Caco-2 (cell line): ENCODE data around the gene OPTC. TPM values are rescaled to one million over a fixed set of nuclear protein-coding genes. Genes with fewer than 3 reads are reported as not detected.

Experiments used
- BruUV-seq: library from RNA; stranded (reverse); fragments of 400-500 nt; replicated peaks from 2 replicates; lab custom pipeline; 2021; lab: Mats Ljungman, UMichigan
- CTCF ChIA-PET: fragments of 300-600 bp; sonication (Branson Sonifier 250); formaldehyde crosslinking; loops from one replicate; lab custom pipeline; 2022; ENCODE audit warnings: antibody characterized with exemption; lab: Charles Lee
- POLR2A ChIA-PET: fragments of 300-600 bp; sonication (Branson Sonifier 250); formaldehyde crosslinking; loops from one replicate; lab custom pipeline; 2022; ENCODE audit warnings: antibody characterized with exemption; lab: Charles Lee
- DNase-seq, 2 experiments: peaks; one replicate each; pipeline versions ENCODE4 v3.0.0 to v3.0.0-alpha.2; 2020 to 2022
- H3K27me3 ChIP-seq: replicated peaks from 2 replicates; pipeline ENCODE4 v1.6.0; 2011; ENCODE audit warnings: low read length; ENCODE audit not compliant: control insufficient read depth, insufficient read depth
- H3K36me3 ChIP-seq: 2 replicates; pipeline ENCODE4 v1.5.1; 2011; ENCODE audit warnings: low read length; ENCODE audit not compliant: control insufficient read depth, insufficient read depth
- H3K4me1 ChIP-seq: fragments of 250-450 bp; sonication (Bioruptor Pico); 2 replicates; pipeline ENCODE4 v1.5.1; 2020; ENCODE audit warnings: mild to moderate bottlenecking
- H3K4me3 ChIP-seq: 2 replicates; pipeline ENCODE4 v1.5.1; 2011; ENCODE audit warnings: low read depth, mild to moderate bottlenecking, control low read depth, low read length
- H3K9me3 ChIP-seq: fragments of 250-450 bp; sonication (Bioruptor Pico); 2 replicates; pipeline ENCODE4 v1.5.1; 2020; ENCODE audit warnings: mild to moderate bottlenecking, moderate library complexity
- H3K27ac Mint-ChIP-seq: one replicate; pipeline ENCODE4 v1.8.0; 2022; ENCODE audit warnings: mixed read lengths; ENCODE audit not compliant: unreplicated experiment
- H3K27me3 Mint-ChIP-seq: one replicate; pipeline ENCODE4 v1.8.0; 2022; ENCODE audit warnings: mixed read lengths; ENCODE audit not compliant: insufficient read depth, unreplicated experiment
- H3K36me3 Mint-ChIP-seq: one replicate; pipeline ENCODE4 v1.8.0; 2022; ENCODE audit warnings: mild to moderate bottlenecking, mixed read lengths; ENCODE audit not compliant: insufficient read depth, unreplicated experiment
- H3K4me1 Mint-ChIP-seq: one replicate; pipeline ENCODE4 v1.8.0; 2022; ENCODE audit warnings: low read depth, mixed read lengths; ENCODE audit not compliant: unreplicated experiment
- H3K4me3 Mint-ChIP-seq: one replicate; pipeline ENCODE4 v1.8.0; 2022; ENCODE audit warnings: mild to moderate bottlenecking, moderate library complexity, mixed read lengths; ENCODE audit not compliant: unreplicated experiment
- H3K9me3 Mint-ChIP-seq: one replicate; pipeline ENCODE4 v1.8.0; 2022; ENCODE audit warnings: mixed read lengths; ENCODE audit not compliant: unreplicated experiment
- CTCF ChIP-seq, 2 experiments: fragments of 200-600 bp in 1 of 2; IDR thresholded peaks; 1 replicate in 1 of 2; 2 replicates in 1 of 2; pipeline versions ENCODE4 v1.5.1 to v1.8.0; 2011 to 2022; ENCODE audit warnings: antibody characterized with exemption in 1 of 2, control low read depth in 1 of 2, inconsistent platforms in 1 of 2, low read depth in 1 of 2, low read length in 1 of 2, mild to moderate bottlenecking in 1 of 2, moderate library complexity in 1 of 2; ENCODE audit not compliant: insufficient read depth in 1 of 2, severe bottlenecking in 1 of 2, unreplicated experiment in 1 of 2
- intact Hi-C: fragments of 100-400 bp; cut with micrococcal nuclease; formaldehyde crosslinking; loops from one replicate; pipeline ENCODE4 v1.10.0; 2022; ENCODE audit not compliant: unreplicated experiment
- total RNA-seq: library from RNA; stranded (reverse); gene quantifications from 2 replicates; pipeline ENCODE4 v1.2.3, GENCODE V29; 2022

The OPTC gene
- total RNA-seq, 1 experiment from 2014 or later, result not detected

GRCh38 chr1:203468326-203468725, 25.6 kb upstream of the OPTC start:
- Mint-ChIP-seq H3K27ac (no peak overlapping the region), H3K36me3 (no peaks in the 10 kb centered on the region), H3K4me3 (no peak overlapping the region), H3K9me3 (no peaks in the 10 kb centered on the region), H3K27me3 (peaks cover 7% of the 10 kb centered on the region), H3K4me1 (no peaks in the 10 kb centered on the region)
- no peaks in the 10 kb centered on the region for H3K4me1 ChIP-seq
- no peak for DNase-seq
- H3K36me3 ChIP-seq, result no peaks in the 10 kb centered on the region
- H3K9me3 ChIP-seq, result no peaks in the 10 kb centered on the region
- no peak for TF ChIP-seq CTCF (IDR thresholded peaks at IDR 0.05; ENCODE audit: insufficient read depth in 1 of 2, low read depth in 1 of 2, low read length in 1 of 2, severe bottlenecking in 1 of 2, unreplicated experiment in 1 of 2)
- POLR2A ChIA-PET, result interaction anchor here (0.6 kb wide), 1 partner anchor 157 kb away, joined by 7 read pairs; no protein-coding TSS in a partner anchor
- H3K4me3 ChIP-seq, result no peak overlapping the region
- CTCF ChIA-PET, result no interaction called here
- intact Hi-C loops, result no loop called here
- no TSS peak for BruUV-seq
- H3K27me3 ChIP-seq, result no peaks in the 10 kb centered on the region; the same call in 1 of the 2 replicates

GRCh38 chr1:203470240-203470639, 23.7 kb upstream of the OPTC start:
- POLR2A ChIA-PET, result no interaction called here
- no TSS peak for BruUV-seq
- Histone ChIP-seq H3K9me3 (no peaks in the 10 kb centered on the region), H3K4me1 (no peaks in the 10 kb centered on the region), H3K4me3 (no peak overlapping the region), H3K36me3 (no peaks in the 10 kb centered on the region), H3K27me3 (no peaks in the 10 kb centered on the region; the same call in 1 of the 2 replicates)
- Mint-ChIP-seq H3K4me1 (no peaks in the 10 kb centered on the region), H3K27ac (no peak overlapping the region), H3K9me3 (no peaks in the 10 kb centered on the region), H3K4me3 (no peak overlapping the region), H3K27me3 (peaks cover 7% of the 10 kb centered on the region), H3K36me3 (no peaks in the 10 kb centered on the region)
- DNase-seq, result no peak
- intact Hi-C loops, result no loop called here
- no peak for TF ChIP-seq CTCF (IDR thresholded peaks at IDR 0.05; ENCODE audit: insufficient read depth in 1 of 2, low read depth in 1 of 2, low read length in 1 of 2, severe bottlenecking in 1 of 2, unreplicated experiment in 1 of 2)
- CTCF ChIA-PET, result no interaction called here

- ChIA-PET CTCF (no interaction called here), POLR2A (no interaction called here)
- BruUV-seq, result no TSS peak
- intact Hi-C loops, result no loop called here
- Histone ChIP-seq H3K9me3 (no peaks in the 10 kb centered on the region), H3K4me1 (no peaks in the 10 kb centered on the region), H3K4me3 (no peak overlapping the region), H3K36me3 (no peaks in the 10 kb centered on the region), H3K27me3 (no peaks in the 10 kb centered on the region; the same call in 1 of the 2 replicates)
- Mint-ChIP-seq H3K4me3 (no peak overlapping the region), H3K4me1 (no peaks in the 10 kb centered on the region), H3K9me3 (no peaks in the 10 kb centered on the region), H3K27me3 (peaks cover 7% of the 10 kb centered on the region), H3K27ac (no peak overlapping the region), H3K36me3 (no peaks in the 10 kb centered on the region)
- DNase-seq, result no peak
- TF ChIP-seq CTCF (IDR thresholded peaks at IDR 0.05; ENCODE audit: insufficient read depth in 1 of 2, low read depth in 1 of 2, low read length in 1 of 2, severe bottlenecking in 1 of 2, unreplicated experiment in 1 of 2), result no peak
Observed at GRCh38 chr1:203471841-203472240, 22.1 kb upstream of the OPTC start.
